Stimulated activated naive CD4-positive, alpha-beta T cell treated with Interleukin-2 at 50 U/mL for 16 hours (primary cell): ENCODE measurements around the gene CHKA.

ENCODE experiments used
- DNase-seq: peaks from one replicate; lab custom pipeline; 2025; lab: John Stamatoyannopoulos, UW

The CHKA gene

GRCh38 chr11:68121067-68121899 is at the start of gene CHKA:
Gene CHKA, minus strand, starts transcription at chr11:68121388. Its CDS starts 211 bp downstream, at chr11:68121177.
- DNase-seq, result peak; percentile 84

- DNase-seq, result no peak
These were observed 48.3 kb upstream of the CHKA start for GRCh38 chr11:68169442-68169841.

GRCh38 chr11:68168694-68169093 is 47.5 kb upstream of the CHKA start:
- no peak for DNase-seq

- no peak for DNase-seq
These were observed 46.3 kb upstream of the CHKA start for GRCh38 chr11:68167474-68167873.

DNA sequence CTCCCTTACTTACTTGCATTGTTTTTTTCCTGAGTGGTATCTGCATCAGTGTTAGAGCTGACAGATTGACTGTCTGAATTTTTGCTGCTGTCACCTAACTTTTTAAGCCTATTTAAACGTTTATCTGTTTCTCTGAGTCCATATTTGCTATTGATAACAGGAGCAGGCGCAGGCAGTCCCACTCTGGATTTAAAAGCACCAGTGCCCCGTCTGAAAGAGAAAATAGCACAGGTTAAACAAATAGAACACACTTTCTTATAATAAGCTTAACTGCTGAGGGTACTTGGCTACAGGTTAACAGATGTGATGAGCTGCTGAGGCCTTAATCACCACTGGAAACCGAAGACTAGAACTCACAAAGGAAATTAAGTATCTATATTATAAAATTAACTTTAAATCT is 45.8 kb upstream of the CHKA start:
- no peak for DNase-seq

- DNase-seq, result no peak
These were observed 44.4 kb upstream of the CHKA start for GRCh38 chr11:68165601-68166000.

DNA sequence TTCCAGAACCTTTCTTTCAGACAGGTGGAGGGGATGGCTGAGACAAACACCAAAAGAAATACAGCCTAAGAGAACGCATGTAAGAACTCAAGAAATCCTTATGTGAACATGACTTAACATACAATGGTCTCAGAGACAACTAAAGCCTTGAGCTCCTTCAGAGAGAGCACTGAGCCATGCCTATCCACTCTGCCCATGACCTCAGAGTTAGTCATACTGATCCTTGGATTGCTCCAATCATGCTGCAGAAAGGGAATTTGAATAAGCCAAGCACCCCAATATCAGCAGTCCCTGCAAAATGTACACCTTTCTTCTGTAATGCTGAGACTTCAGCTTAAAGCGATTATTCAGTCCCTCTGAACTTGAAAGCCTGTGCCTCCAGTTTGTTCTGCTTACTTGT is 43.2 kb upstream of the CHKA start:
- DNase-seq, result no peak

GRCh38 chr11:68163691-68164090 is 42.5 kb upstream of the CHKA start:
- no peak for DNase-seq

GRCh38 chr11:68160100-68160695 is 39.0 kb upstream of the CHKA start:
- DNase-seq, result no peak

GRCh38 chr11:68159665-68160064 is 38.5 kb upstream of the CHKA start:
- no peak for DNase-seq

DNA sequence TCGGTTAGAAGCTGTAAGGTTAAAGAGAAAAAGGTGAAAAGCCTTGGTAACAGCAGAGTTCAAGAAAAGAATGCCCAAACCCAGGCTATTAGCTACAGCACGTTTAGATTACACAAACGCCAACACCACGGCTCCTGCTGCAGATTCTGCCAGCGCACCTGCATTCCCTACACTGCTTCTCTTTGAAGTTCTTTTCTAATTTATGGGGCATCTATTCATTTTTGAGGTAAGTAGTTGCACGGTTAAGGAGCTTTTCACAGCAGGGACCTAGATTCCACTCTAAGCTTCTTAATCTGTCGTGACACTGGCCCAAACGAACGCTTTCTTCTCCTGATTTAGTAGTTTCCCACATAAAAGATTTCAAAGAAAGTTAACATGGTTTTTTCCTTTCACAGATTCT is 38.0 kb upstream of the CHKA start:
- no peak for DNase-seq

- DNase-seq, result no peak
These were observed 37.4 kb upstream of the CHKA start for GRCh38 chr11:68158580-68158979.

DNA sequence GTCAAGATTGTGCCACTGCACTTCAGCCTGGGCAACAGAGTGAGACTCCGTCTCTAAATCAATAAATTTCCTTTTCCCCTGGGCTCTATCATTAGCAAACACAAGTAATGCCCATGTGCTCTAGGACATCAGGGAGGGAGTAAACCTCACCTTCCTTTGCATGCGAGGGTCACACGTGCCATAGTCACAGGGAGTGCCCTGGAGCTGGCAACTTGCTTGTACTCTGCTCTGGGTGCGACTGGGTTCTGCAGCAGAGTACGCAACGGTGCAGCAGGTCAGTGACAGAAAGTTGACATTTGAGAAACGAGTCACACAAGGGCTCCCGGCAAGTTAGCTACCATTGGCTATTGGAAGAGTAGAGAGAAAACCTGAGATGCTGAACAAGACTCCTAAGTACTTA is 32.6 kb upstream of the CHKA start:
- no peak for DNase-seq

GRCh38 chr11:68150037-68150436 is 28.8 kb upstream of the CHKA start:
- no peak for DNase-seq

- no peak for DNase-seq
These were observed 28.2 kb upstream of the CHKA start for GRCh38 chr11:68149417-68149816.

- DNase-seq, result no peak
These were observed 27.7 kb upstream of the CHKA start for GRCh38 chr11:68148879-68149278.

GRCh38 chr11:68148071-68148805 is 27.1 kb upstream of the CHKA start:
- DNase-seq, result no peak

GRCh38 chr11:68146704-68147474 is 25.7 kb upstream of the CHKA start:
- no peak for DNase-seq

DNA sequence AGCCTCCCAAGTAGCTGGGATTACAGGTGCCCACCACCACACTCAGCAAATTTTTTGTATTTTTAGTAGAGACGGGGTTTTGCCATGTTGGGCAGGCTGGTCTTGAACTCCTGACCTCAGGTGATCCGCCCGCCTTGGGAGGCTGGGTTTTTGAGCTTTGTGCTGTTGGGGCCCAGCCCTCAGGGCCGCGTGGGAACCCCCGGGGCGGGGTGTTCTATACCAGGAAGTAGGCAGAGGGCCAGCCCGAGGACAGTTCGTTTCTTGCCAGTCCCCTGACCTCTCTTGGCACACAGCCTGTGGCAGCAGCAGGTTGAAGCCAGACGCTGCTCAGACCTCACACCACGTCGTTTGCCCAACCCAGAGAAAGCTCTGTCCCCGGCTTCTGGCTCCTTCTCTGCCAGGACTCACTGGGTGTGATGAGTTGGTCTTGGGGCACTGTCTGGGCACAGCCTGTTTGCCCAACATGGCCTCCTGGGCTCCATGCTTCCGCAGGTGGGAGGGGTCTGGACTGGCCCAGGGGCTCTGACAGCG is 24.9 kb upstream of the CHKA start:
- no peak for DNase-seq

- DNase-seq, result no peak
These were observed 24.1 kb upstream of the CHKA start for GRCh38 chr11:68145120-68145866.

- DNase-seq, result no peak
These were observed 22.1 kb upstream of the CHKA start for GRCh38 chr11:68143310-68143689.
